GM12873 (cell line): ENCODE data around the gene NR3C1.

ENCODE experiments used
- TF ChIP-seq, protein P1 (sequence below): IDR thresholded peaks from 2 replicates; pipeline ENCODE4 v1.5.1; 2012; ENCODE audit warnings: low read depth, mild to moderate bottlenecking, moderate library complexity, low read length, control low read depth; ENCODE audit not compliant: insufficient read depth; ENCODE audit errors: missing control alignments

NR3C1 gene

DNA sequence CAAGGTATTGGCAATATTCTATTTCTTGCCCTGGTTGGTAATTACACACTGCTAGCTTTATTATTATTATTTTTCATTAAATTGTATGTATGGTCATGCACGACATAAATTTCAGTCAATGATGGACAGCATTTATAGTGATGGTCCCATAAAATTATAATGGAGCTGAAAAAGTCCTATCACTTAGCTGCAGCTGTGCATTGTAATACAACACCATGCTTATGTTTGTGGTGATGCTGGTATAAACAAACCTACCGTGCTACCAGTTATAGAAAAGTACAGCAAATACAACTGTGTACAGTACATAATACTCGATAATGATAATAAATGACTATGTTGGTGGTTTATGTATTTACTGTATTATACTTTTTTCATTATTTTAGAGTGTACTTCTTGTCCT is 65.5 kb downstream of the NR3C1 start:
- TF ChIP-seq, protein P1, sequence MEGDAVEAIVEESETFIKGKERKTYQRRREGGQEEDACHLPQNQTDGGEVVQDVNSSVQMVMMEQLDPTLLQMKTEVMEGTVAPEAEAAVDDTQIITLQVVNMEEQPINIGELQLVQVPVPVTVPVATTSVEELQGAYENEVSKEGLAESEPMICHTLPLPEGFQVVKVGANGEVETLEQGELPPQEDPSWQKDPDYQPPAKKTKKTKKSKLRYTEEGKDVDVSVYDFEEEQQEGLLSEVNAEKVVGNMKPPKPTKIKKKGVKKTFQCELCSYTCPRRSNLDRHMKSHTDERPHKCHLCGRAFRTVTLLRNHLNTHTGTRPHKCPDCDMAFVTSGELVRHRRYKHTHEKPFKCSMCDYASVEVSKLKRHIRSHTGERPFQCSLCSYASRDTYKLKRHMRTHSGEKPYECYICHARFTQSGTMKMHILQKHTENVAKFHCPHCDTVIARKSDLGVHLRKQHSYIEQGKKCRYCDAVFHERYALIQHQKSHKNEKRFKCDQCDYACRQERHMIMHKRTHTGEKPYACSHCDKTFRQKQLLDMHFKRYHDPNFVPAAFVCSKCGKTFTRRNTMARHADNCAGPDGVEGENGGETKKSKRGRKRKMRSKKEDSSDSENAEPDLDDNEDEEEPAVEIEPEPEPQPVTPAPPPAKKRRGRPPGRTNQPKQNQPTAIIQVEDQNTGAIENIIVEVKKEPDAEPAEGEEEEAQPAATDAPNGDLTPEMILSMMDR = no peak

DNA sequence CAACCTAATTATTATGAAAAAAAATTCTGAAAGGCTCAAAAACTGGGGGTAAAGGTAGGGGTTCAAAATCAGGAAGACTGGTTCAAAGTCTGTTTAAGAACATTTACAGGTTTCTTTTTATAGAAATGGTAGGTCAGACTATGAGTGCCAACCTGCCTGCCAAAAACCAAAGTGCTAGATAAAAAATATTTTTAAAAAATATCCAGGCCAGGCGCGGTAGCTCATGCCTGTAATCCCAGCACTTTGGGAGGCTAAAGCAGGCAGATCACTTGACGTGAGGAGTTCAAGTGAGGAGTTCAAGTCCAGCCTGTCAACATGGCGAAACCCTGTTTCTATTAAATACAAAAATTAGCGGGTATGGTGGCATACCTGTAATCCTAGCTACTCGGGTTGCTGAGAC is 67.0 kb downstream of the NR3C1 start:
- TF ChIP-seq, protein P1 = no peak

DNA sequence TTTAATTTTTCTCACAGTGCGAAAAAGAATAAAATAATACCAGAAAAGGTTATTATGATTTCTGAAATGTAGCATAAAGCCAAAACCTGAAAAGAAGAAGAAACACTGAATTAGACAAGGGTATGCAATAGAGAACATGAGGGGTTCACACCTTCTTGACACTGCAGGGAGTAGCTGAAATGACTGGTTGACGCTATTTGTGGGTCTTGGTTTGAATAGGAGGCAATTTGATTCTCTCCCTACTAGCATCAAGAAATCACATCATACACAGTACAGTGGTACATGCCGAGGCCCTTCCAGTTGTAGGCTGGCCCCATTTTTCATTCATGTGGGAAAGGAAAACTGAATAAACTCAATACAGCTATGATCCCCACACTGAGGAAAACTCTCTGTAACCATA is 68.6 kb downstream of the NR3C1 start:
- TF ChIP-seq, protein P1 = no peak

DNA sequence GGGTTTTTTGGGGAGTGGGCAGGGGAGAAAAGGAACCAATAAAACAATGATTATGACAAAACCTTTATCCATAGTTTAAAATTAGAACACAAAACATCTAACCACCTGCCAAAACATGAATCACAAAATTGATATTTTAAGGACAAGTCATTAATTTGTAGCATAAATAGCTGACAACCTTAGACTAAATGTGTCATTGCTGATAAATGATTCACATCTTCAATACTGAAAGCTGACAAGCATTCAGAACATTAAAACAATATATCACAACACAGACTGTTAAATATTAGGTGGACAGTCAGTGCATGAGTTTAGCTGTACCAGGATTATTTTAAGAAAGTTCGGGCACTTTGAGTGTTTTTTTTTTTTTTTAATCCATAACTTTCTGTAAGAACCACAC is 71.5 kb downstream of the NR3C1 start:
- TF ChIP-seq, protein P1 = no peak

DNA sequence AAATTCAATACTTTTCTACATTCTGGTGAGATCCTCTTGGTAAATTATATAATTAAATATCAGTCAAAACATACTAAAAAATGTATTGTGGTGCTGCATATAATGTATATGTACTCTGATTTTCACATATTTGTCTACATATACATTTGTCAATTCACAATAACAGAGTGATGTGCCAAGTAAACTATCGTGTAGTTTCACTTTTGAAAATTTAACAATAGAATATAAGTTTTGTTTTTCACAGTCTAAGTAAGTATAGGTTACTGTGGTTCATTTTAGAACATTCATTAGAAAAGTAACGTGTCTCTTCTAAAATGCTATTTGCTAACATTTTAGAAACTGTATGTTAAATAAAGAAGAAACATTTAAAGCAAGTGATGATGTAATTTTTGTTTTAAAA is 73.6 kb downstream of the NR3C1 start:
- TF ChIP-seq, protein P1 = no peak

DNA sequence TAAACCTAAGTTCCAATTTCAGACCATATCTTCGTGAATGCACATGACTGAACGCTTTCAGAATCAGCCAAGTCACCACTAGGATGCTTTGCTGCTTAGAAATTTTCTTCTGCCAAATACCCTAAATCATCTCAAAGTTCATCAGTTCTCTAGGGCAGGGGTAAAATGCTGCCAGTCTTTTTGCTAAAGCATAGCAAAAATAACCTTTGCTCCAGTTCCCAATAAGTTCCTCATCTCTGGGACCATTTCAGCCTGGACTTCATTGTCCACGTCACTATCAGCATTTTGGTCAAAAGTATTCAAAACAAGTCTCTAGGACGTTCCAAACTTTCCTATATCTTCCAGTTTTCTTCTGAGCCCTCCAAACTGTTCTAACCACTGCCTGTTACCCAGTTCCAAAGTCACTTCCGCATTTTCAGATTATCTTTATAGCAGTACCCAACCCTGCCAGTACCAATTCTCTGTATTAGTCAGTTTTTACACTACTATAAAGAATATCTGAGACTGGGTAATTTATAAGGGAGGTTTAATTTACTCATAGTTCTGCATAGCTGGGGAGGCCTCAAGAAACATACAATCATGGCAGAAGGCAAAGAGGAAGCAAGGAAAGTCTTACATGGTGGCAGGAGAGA is 74.8 kb downstream of the NR3C1 start:
- TF ChIP-seq, protein P1 = no peak

DNA sequence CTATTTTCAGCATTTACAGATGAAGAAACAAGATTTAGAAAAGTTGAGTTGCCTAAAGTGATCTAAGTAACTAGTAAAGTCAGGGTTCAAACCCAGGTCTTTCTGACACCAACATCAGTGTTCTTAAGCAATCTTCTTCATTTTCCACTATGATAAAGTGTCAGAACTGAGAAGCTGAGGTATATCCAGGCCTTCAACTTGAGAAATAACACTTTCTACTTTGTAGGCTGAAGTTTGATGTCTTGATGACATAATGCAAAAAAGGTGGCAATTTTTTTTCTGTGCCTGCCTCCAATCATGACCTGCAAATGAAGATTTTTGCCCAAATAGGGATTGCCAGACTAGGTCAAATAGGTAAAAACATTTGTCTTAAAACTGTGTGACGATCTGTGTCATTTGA is 81.3 kb downstream of the NR3C1 start:
- TF ChIP-seq, protein P1 = no peak
